ENCODE measurements around the gene HSPA14. TPM values are rescaled to one million over a fixed set of nuclear protein-coding genes. Genes with fewer than 3 reads are reported as not detected.

HSPA14 gene
- total and polyA plus RNA-seq, 2 of the 8 experiments (the other 6 are each of a cell fraction or from before 2014, with no cell fraction given), result 20.5 to 36.4 TPM

GRCh38 chr10:14837757-14838581 lies at the start of gene HSPA14, which contains the start of the genes CDNF and MSANTD7 (continued):
- TF ChIP-seq GTF2F1 (IDR thresholded peaks at IDR 0.05; ENCODE audit: borderline replicate concordance, low read depth, low read length) (peak; percentile 56; the same call in 1 of the 2 replicates), ASH2L (IDR thresholded peaks at IDR 0.05; ENCODE audit: low read length) (peak; percentile 13), CTCF (IDR thresholded peaks at IDR 0.05; ENCODE audit: control extremely low read depth in 1 of 3, insufficient read depth in 1 of 3, low read depth in 1 of 3, low read length in 3 of 3) (no peak), SUZ12 (IDR thresholded peaks at IDR 0.05; ENCODE audit: low read length) (no peak), SIN3A (conservative IDR thresholded peaks at IDR 0.05 in 1 of 2, IDR thresholded peaks at IDR 0.05 in 1 of 2; ENCODE audit: low read depth in 1 of 2, low read length in 2 of 2) (peak; percentile 11 to 69; a peak in 1 of 4 replicates), POLR2A (IDR thresholded peaks at IDR 0.05; ENCODE audit: control extremely low read depth in 1 of 2, low read depth in 2 of 2, low read length in 2 of 2) (peak; percentile 84 to 93), BACH1 (IDR thresholded peaks at IDR 0.05; ENCODE audit: low read length) (peak; percentile 83), NANOG (IDR thresholded peaks at IDR 0.05; ENCODE audit: insufficient read depth, low read depth, low read length, poor library complexity, severe bottlenecking) (no peak), ZNF274 (IDR thresholded peaks at IDR 0.05; ENCODE audit: borderline replicate concordance, extremely low read depth, low read length) (no peak), JUND (IDR thresholded peaks at IDR 0.05; ENCODE audit: low read length) (peak; percentile 57; the same call in 1 of the 2 replicates), TEAD4 (IDR thresholded peaks at IDR 0.05; ENCODE audit: low read depth, low read length) (peak; percentile 97), EGR1 (IDR thresholded peaks at IDR 0.05; ENCODE audit: borderline replicate concordance, low read depth, low read length) (no peak), BRCA1 (IDR thresholded peaks at IDR 0.05; ENCODE audit: low read depth, low read length) (no peak), CTBP2 (IDR thresholded peaks at IDR 0.05; ENCODE audit: borderline replicate concordance, insufficient read depth, insufficient read length, low read length) (no peak), CBX5 (IDR thresholded peaks at IDR 0.05; ENCODE audit: low read depth, low read length) (no peak), RFX5 (IDR thresholded peaks at IDR 0.05; ENCODE audit: borderline replicate concordance, low read depth, low read length) (peak; percentile 99), CHD2 (IDR thresholded peaks at IDR 0.05; ENCODE audit: low read length) (peak; percentile 54), FOSL1 (IDR thresholded peaks at IDR 0.05; ENCODE audit: insufficient read depth, low read depth, low read length) (no peak), CEBPB (IDR thresholded peaks at IDR 0.05; ENCODE audit: low read depth, low read length) (0 out of 2 replicates have a peak, but pooled peaks have one; percentile 37), SRF (IDR thresholded peaks at IDR 0.05; ENCODE audit: low read depth, low read length) (no peak)
- TF ChIP-seq, protein P1, sequence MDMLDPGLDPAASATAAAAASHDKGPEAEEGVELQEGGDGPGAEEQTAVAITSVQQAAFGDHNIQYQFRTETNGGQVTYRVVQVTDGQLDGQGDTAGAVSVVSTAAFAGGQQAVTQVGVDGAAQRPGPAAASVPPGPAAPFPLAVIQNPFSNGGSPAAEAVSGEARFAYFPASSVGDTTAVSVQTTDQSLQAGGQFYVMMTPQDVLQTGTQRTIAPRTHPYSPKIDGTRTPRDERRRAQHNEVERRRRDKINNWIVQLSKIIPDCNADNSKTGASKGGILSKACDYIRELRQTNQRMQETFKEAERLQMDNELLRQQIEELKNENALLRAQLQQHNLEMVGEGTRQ (IDR thresholded peaks at IDR 0.05; ENCODE audit: low read length), result no peak

Data from H1 (cell line).